Coronary artery (tissue), 2 donors: ENCODE measurements around the gene UPB1.

Source experiments
- DNase-seq: peaks from one replicate; pipeline ENCODE4 v3.0.0-alpha.2; 2017; ENCODE audit warnings: low spot score
- H3K27ac ChIP-seq, 2 donors: fragments of 200-600 bp; sonication (generic); one replicate each; pipeline ENCODE4 v1.5.1; 2016 to 2019
- H3K4me3 ChIP-seq: fragments of 200-600 bp; sonication (generic); 2 replicates; pipeline ENCODE4 v1.5.1; 2016; ENCODE audit warnings: mild to moderate bottlenecking, moderate library complexity
- CTCF ChIP-seq: fragments of 200-600 bp; sonication (generic); IDR thresholded peaks from one replicate; pipeline ENCODE4 v1.5.1; 2019; ENCODE audit warnings: antibody characterized with exemption

UPB1 gene

GRCh38 chr22:24541681-24542515 is 46.8 kb downstream of the UPB1 start:
- Histone ChIP-seq H3K4me3 (no peak overlapping the region), H3K27ac (peak overlapping the region in 1 of 2 donors; percentile 63)
- DNase-seq: no peak
- TF ChIP-seq CTCF: no peak

GRCh38 chr22:24542641-24543040 is 47.5 kb downstream of the UPB1 start:
- TF ChIP-seq CTCF: no peak
- no peak for DNase-seq
- peak overlapping the region; percentile 36 to 63 for H3K27ac ChIP-seq
- no peak overlapping the region for H3K4me3 ChIP-seq

- DNase-seq: no peak
- Histone ChIP-seq H3K4me3 (no peak overlapping the region), H3K27ac (peak overlapping the region; percentile 36 to 63)
- no peak for TF ChIP-seq CTCF
Measured at GRCh38 chr22:24543185-24543601, 48.1 kb downstream of the UPB1 start.

GRCh38 chr22:24543679-24544243 is 48.6 kb downstream of the UPB1 start:
- DNase-seq: no peak
- peak overlapping the region in 1 of 2 donors; percentile 63 for H3K27ac ChIP-seq
- H3K4me3 ChIP-seq: no peak overlapping the region
- no peak for TF ChIP-seq CTCF

- Histone ChIP-seq H3K4me3 (no peak overlapping the region), H3K27ac (no peak overlapping the region)
- no peak for DNase-seq
- TF ChIP-seq CTCF: no peak
Measured at GRCh38 chr22:24548812-24549211, 53.7 kb downstream of the UPB1 start.

GRCh38 chr22:24550028-24550901 is 55.1 kb downstream of the UPB1 start:
- no peak for TF ChIP-seq CTCF
- no peak for DNase-seq
- Histone ChIP-seq H3K27ac (peak overlapping the region in 1 of 2 donors; percentile 9), H3K4me3 (no peak overlapping the region)
